GM21367 (cell line): Measurements from ENCODE around the gene OVAAL.
"Not testable (repeated sequence)": the region's sequence is repeated elsewhere in the genome, so short reads cannot be mapped to it uniquely, and the experiment has no call there.

ENCODE experiments used
- ATAC-seq: cut with Tn5 transposase; IDR thresholded peaks from one replicate; pipeline ENCODE4 v1.9.1; 2021; ENCODE audit not compliant: unreplicated experiment

The OVAAL gene

DNA sequence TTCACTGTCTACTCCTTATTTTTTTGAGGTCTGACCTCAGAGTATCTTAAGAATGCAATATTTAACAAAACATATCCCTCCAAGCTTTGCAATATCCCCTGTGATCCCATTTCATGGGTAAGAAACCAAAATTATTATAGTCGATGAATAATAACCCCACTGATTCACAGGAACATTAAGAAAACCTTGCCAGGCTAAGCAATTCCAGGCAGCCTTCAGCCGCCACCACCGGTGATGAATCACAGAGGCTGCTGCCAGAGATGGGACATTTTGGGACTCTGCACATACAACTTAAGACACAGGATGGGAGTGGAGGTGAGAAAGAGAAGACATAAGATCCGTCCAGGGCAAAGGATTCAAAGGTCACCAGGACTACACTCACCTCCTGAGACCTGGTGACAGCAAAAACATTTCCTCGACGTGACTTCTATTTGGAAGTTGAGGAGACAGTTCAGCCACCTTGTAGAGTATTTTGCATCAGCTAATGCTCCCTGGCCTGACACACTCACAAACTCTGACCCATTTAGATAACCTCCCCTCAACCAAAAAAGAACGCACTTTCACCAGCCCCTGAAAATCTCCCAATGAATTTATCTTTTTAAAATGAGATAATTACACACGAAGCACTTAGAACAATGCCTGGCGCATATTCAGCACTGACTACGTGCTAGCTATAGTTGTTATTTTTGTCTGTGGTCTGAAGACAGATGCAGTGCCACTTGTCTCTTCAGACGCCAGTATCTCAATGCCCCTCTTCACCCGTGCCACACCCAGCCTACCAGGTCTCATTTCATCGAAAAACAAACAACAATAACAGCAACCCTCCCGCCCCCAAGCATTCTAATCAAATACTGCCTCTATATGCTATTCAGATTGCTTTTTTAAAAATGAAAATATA, 17.8 kb upstream of the OVAAL start:
- no peak for ATAC-seq

DNA sequence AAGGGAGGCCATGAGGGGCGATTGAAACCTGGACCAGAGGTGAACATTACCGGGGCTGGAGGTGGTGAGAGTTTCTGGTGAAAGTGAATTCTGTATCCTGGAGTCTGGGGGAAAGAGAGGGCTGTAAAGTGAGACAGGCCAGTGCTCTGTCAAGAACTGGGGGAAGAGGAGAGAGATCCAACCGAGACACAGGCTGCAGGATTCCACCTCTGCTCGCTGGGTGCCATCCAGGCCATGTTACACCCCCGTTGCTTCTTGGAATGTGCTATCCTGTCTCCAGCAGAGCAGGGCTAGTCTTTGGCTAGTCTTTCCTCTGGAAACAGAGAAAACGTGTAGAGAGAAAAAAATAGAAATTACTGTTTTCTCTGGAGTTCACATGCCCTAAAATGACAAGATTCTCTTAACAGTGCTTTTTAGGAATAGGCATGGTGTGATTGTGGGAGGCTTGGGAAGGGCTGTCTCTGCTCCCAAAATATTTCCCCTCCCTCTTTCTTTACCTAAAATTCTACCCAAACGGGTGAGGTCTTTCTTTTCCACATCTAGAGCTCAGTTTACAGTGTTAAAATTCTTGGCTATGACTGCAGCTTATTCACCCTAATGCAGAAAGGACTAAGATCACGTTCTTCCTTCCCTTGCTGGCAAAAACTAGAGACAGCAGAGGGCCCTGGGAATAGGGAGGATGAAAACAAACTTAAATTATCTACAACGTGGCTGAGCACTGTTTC, 16.5 kb upstream of the OVAAL start:
- no peak for ATAC-seq

DNA sequence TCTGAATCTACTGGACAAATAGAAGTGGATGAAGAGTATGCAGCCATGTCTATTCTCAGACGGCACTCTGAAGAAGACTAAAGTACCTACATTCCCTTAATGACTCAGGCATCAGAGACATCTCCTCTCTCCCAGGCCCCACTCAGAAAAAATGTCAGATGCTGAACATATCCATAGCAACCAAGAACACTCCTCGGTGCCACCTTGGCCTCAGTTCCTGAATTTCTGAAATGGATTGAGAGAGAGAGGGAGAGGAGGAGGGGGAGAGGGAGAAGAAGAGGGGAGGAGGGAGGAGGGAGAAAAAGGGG, 16.0 kb upstream of the OVAAL start:
- ATAC-seq, result no peak

DNA sequence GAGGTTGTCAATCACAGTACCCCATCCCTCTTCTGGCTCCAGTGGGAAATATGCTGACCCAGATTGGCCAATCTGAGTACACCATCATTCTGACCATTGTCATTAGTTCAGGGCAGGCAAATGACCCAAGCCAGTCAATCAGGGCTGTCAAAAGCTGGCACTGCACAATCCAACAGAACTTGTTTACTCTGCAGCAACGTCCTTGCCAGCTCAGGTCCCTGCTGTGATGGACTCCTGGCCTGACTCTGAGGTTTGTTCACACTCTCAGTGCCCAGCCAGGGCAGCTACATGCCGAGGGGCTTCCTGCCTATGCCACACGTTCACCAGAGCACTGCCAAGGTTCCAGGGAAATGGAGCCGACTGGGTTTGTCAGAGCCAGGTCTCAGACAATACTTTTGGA, 14.7 kb upstream of the OVAAL start:
- ATAC-seq, result no peak

DNA sequence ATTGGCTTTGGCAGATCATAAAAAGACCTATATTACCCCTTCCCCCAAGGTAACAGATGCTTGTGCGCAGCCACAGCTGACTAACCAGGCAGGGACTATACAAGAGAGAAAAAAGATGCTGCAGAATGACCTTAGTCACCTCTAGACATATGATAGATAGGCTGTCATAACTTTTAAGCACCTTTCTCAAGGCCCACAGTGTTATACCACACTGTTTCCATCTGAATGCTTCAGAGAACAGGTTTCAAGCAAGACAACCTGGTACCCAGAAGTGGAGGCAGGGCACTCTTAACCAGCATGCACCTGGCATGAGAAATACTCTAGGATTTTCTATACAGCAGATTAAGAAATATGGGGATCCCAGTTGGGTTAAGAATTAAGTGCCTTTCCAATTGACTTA, 12.8 kb upstream of the OVAAL start:
- no peak for ATAC-seq

DNA sequence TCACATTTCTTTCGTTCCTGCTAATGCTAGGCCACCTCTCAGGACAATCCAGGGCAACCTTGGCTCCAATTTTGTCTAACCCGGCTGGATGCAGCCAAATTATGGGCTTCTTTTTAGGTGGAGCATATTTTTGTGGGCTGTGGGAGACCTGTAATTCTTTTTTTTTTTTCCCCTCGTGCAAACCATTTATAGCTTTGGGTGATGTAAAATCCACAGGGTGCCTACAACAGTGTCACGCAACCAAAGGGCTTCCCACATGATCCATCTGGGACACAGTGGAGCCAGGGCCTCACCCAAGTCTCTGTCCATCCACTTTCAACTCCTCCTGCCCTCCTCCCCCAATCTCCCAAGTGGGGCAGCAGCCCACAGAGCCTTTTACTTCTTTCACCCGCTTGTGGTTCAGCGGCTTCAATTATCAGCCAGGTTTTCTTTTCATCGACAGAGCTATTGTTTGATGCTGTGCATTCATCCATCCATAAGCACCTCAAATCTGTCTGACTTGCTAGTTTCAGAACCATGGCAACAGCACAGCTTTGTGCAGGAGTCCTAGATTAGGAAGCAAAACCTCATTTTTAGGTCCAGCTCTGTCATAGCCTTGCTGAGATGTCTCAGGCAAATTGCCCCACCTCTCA, 10.0 kb upstream of the OVAAL start:
- ATAC-seq, result no peak

DNA sequence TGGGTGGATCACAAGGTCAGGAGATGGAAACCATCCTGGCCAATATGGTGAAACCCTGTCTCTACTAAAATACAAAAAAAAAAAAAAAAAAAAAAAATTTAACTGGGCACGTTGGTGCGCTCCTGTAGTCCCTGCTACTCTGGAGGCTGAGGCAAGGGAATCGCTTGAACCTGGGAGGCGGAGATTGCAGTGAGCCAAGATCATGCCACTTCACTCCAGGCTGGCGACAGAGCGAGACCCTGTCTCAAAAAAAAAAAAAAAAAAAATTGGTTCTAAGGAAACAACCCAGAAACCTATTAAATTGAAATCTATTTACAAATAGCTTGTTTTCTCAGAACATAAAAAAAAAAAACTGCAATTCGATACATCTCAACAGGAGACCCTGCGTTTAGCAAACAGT, 9.0 kb upstream of the OVAAL start:
- not testable (repeated sequence) for ATAC-seq

DNA sequence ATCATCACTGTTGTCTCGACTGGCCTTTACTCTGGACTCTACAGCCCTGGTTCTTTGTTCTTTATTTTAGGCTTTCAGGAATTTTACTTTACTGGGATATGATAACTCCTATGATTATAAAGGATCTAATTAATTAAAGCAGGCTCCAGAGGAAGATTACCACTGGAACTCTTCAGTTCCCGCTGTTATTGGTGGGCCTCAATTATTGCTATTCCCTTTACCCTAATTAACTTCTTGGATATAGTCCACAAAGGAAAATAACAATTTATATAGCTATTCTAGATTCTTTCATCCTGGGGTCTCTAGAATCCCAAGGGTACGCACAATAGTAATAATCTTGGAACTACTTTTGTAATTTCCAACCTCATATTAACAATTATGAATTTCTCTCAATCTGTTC, 8.5 kb upstream of the OVAAL start:
- no peak for ATAC-seq

DNA sequence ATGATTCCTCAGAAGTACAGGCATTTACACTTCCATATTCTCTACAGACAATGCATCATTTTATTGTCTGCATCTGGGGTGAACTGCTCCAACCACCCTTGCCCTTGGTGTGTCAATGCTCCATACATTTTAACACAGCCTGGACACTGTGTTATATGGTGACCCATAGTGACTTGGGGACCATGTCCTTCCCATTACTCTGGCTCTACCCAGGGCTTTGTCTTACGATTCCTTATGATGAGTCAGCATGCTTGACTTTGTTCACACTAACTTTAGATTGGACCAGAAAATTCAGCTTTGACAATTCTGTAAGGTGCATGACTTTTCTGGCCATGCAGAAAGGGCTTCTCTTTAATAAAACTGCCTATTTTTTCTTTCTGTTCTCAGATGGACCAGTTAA, 6.8 kb upstream of the OVAAL start:
- no peak for ATAC-seq

DNA sequence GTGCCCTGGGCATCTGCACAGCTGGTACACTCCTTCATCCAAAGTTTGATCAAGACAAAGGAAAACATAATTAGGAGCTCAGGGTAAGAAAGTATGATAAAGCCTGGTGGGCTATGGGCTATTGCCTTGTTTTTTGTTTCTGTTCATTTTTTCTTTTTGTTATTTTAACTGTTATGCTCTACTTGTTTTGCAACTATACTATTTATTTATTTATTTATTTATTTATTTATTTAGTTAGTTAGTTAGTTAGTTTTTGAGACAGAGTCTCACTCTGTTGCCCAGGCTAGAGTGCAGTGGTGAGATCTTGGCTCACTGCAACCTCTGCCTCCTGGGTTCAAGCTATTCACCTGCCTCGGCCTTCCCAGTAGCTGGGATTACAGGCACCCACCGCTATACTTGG, 5.7 kb upstream of the OVAAL start:
- ATAC-seq, result not testable (repeated sequence)

DNA sequence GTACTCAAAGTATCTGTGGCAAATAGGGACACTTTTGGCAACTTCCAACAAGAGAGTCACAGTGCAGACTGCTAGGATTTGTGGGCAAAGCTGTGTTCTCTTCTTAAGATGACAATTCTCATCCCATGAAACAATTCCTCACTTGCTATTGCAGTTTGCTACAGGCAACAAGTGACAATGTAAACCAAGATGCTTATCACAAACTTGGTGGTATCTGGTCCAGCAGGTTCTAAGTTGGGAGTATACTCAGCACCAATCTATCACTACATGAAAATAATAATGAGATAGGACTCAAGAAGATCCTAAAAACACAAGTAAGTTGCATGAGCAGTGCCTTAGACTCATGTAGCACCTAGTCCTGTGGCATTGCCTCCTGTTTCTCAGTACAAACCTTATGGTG, 3.4 kb upstream of the OVAAL start:
- ATAC-seq, result no peak

DNA sequence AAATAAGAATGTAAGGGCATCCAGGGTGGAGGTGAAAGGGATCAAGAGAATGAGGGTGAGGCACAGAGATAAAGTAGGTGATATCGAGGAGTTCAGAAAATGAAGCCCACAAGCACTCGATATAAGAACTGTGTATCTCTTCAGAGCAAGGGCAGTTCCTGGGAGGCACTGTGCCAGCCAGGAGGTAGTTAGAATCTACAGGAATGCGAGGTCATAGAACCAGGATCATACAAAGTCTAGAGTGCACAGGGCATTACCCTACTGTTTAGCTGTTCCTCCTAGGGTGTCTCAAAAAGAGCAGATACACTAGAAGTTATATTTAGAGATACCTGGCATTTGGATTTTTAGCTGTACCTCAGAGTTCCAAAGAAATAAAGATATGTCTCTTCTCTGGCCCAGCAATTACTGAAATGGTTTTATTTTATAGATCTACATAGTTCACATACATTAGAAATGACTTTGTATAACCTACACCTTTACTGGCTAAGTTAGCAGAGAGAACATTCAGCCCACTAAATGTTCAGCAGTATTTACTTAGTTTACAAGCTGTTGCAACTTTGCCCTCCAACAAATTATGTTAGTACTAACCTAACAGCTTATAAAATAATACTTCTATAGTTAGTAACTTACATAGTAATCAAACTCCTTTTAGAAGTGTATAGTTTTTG, 1.6 kb downstream of the OVAAL start:
- no peak for ATAC-seq

DNA sequence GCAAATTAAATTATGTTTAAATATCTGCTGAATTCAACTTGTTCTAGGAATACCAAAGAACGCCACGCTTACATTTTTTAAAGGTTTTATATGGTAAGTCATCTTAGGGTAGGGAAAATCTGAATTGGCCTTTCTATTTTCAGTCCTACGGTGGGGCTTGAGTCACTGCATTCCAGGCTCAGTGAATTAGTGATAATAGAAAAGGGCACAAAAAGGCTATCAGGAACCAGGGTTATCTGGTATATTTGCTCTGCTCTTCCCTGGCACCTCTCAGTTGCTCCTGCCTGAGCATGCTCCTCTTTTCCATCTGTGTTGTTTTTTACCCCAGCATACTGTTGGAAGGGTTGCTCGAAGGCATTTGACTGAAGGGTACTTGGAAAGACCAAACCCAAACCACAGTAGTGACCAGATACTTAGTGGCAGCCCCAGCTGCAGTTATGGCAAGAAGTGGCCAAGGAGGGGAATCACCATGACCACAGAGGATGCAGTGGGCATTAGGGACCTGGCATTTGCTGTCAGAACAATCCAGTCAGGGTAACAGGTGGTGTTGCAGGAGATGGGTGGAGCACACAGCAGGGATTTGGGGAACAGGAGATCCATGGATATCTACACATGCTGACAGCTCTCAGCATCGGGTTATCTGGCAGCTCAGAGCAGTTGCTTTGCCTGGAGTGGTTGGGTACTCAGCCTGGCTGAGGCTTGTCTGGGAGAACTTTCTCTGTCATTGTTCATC, 2.3 kb downstream of the OVAAL start:
- no peak for ATAC-seq

DNA sequence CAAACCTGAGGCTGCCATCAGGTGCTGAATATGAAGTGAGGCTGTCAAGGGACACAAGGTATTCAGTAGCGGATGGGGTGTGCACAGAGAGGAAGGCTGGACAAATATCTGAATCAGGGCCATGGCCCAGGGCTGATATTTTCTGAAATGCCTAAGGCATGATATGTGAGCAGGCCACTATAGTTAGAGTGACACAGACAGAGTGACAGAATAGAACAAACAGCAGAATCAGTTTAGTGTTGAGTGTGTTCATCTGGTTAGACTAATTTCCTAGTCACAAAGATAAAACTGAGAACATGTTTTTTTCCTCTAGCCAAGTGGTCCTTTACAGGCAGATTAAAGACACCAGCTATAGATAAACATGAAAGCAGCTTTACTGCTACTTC, 3.9 kb downstream of the OVAAL start:
- ATAC-seq, result no peak

DNA sequence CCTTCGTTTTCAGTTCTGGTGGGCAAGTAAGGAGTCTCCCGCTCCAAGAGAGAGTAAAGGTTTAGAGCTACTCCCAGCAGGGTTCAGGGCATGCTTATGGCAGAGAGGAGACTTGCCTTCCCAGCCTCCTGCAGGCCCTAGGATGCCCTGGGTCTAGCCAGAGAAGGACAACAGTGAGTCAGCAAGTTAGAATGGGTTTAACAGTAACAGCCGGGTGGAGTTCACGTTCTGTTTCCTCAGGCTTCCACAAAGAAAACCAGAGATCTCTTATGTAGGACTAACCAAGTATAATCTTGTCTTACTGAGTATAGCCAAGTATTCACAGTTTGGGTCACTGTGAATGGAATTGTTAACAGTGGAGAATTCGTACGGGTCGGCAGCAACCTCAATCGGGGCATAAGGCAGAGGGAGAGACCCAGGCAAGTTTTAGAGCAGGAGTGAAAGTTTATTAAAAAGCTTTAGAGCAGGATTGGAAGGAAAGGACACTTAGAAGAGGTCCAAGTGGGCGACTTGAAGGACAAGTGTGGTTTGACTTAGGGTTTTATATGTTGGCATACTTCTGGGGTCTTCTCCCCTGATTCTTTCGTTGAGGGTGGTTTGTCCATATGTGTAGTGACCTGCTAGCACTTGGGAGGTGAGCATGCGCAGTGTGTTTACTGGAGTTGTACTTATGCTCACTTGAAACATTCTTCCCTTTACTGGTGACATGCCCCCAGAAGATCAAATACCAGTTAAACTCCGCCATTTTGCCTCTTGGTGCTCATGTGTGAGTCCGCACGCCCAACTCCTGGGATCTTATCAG, 4.5 kb downstream of the OVAAL start:
- no peak for ATAC-seq

DNA sequence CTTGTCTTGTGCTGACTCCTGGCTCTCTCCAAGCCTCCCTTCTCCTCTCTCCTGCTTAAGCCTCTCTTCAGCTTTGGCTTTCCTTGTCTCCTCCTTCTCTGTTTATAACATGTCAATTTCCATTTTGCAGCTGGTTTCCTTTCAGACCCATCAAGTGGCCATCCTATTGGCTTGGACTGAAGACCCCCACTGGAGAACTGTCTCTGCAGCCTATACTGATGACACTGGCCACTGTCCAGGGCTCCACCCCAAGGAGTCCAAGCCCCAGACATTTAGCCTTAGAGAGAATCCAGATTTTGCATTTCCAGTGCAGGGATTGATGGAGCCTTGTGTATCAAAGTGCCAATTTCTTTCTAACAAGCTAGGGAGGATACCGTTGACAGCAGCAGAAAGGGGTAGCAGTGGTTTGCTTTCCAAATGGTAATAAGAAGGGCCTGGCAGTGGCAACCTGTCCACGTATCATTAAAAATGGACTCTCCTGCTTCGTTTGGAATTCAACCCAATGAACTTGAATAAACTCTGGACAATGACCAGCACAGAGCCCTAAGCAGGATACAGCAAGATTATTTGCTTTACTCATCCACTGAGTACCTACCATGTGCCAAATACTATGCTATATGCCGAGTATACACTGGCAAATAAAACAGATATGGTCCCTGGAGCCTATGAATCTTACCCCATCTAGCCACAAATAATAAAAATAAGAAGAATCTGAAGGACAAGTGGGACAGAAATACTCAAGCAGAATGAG, 6.5 kb downstream of the OVAAL start:
- ATAC-seq, result no peak

DNA sequence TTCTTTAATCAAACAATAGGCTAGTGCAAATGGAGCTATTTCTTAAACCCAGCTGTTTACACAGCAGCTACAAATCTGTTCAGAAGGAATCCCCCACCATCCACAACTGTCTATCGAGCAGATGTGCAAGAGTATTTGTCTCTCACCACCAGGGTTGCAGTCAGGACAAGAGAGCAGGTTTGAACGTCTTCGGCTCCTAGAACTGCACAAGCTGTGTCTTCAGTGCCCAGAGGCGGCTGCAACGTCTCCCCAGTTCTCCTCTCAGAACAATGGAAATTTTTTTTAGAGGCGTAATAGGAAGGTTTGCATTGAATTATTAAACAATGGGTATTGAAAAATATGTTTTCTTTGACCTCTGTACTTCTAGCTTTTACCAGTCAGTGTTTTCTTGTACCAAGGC, 7.3 kb downstream of the OVAAL start:
- ATAC-seq, result no peak

DNA sequence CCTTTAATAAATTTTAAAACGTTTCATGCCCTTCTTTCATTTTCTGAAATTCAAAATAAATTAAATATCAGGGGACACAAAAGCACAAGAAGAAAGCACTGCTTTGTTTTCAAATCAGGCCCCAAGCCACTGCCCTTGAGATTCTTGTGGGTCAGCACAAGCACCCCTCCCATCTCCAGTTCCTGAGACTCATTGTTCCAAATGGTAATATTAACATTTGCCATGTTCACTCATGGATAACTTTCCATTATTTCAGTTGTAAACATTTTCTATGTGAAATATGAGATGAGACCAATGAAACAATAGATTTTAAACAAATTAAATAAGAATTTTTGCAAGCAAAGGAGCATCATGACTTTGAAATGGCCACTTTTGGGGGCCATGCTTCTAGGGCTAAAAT, 7.7 kb downstream of the OVAAL start:
- ATAC-seq, result no peak

DNA sequence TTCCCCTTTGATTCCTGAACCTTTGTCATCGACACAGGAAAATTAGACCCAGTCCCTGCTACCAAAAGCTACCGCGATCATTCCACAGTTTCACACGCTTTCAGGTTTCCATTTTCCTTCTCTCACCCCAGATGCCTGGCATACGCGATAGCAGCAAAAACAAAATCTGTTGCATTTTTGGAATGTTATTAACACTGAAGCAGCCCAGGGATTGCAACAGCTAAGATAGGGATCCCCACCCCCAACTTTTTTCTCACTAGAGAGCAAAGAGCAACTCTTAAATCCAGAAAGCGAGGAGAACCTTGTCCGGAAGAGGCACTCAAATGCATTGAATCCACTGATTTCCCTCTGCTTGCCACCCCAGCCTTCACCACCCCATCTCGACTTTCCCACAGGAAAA, 8.9 kb downstream of the OVAAL start:
- ATAC-seq, result no peak

DNA sequence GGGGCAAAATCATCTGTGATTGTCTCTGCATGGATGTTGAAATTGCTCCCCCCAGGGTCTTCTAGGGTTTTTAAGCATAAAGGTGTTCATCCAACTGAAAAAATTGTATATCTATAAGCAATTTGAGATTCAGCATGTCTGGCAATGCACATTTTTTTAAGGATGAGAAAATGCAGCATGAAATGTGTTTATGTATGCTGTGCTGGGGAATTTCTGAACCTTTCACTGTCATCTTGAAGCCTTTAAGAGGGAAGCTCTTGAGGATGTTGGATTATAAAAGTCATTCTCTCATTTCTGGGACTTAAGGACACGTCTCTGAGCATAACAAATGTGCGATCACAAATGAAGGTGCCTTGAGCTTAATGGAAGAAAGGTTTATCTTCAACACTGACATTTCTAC, 9.4 kb downstream of the OVAAL start:
- ATAC-seq, result no peak
